Endothelial cell (in vitro differentiated cells): ENCODE data around the gene SKOR2. TPM values are rescaled to one million over a fixed set of nuclear protein-coding genes. Genes with fewer than 3 reads are reported as not detected.

Experiments used
- DNase-seq: peaks from one replicate; pipeline ENCODE4 v3.0.0; 2021; ENCODE audit warnings: low spot score
- H3K27ac Mint-ChIP-seq: one replicate; pipeline ENCODE4 v1.8.0; 2021; ENCODE audit warnings: mixed read lengths, inconsistent platforms; ENCODE audit not compliant: unreplicated experiment
- H3K27me3 Mint-ChIP-seq: one replicate; pipeline ENCODE4 v1.8.0; 2021; ENCODE audit warnings: mild to moderate bottlenecking, moderate library complexity, mixed read lengths, inconsistent platforms; ENCODE audit not compliant: unreplicated experiment
- H3K36me3 Mint-ChIP-seq: one replicate; pipeline ENCODE4 v1.8.0; 2021; ENCODE audit warnings: mild to moderate bottlenecking, low read depth, mixed read lengths, inconsistent platforms; ENCODE audit not compliant: unreplicated experiment
- H3K4me1 Mint-ChIP-seq: one replicate; pipeline ENCODE4 v1.8.0; 2021; ENCODE audit warnings: mild to moderate bottlenecking, mixed read lengths, inconsistent platforms; ENCODE audit not compliant: unreplicated experiment
- H3K4me3 Mint-ChIP-seq: one replicate; pipeline ENCODE4 v1.8.0; 2021; ENCODE audit warnings: mild to moderate bottlenecking, mixed read lengths, inconsistent platforms; ENCODE audit not compliant: unreplicated experiment
- H3K9me3 Mint-ChIP-seq: one replicate; pipeline ENCODE4 v1.8.0; 2021; ENCODE audit warnings: mixed read lengths, inconsistent platforms; ENCODE audit not compliant: unreplicated experiment
- long read RNA-seq: library from polyadenylated mRNA; unstranded; transcript quantifications from one replicate; pipeline ENCODE4 v2.0.0, GENCODE V29; 2020; ENCODE audit not compliant: unreplicated experiment
- total RNA-seq: library from RNA; stranded (reverse); fragmentation: NEBNext Ultra II Directional; extraction: Animal tissue kit (Norgen Biotek cat#: 25700); gene quantifications from one replicate; pipeline ENCODE4 v1.2.1, GENCODE V29; 2021; ENCODE audit not compliant: unreplicated experiment
- TF ChIP-seq, protein P1 (sequence below): fragments of 200-600 bp; sonication (generic); IDR thresholded peaks from one replicate; pipeline ENCODE4 v1.5.0; 2021; ENCODE audit warnings: antibody characterized with exemption; ENCODE audit not compliant: unreplicated experiment

SKOR2 gene
- total RNA-seq: 0.38 TPM
- long read RNA-seq: 0 reads

- TF ChIP-seq, protein P1, sequence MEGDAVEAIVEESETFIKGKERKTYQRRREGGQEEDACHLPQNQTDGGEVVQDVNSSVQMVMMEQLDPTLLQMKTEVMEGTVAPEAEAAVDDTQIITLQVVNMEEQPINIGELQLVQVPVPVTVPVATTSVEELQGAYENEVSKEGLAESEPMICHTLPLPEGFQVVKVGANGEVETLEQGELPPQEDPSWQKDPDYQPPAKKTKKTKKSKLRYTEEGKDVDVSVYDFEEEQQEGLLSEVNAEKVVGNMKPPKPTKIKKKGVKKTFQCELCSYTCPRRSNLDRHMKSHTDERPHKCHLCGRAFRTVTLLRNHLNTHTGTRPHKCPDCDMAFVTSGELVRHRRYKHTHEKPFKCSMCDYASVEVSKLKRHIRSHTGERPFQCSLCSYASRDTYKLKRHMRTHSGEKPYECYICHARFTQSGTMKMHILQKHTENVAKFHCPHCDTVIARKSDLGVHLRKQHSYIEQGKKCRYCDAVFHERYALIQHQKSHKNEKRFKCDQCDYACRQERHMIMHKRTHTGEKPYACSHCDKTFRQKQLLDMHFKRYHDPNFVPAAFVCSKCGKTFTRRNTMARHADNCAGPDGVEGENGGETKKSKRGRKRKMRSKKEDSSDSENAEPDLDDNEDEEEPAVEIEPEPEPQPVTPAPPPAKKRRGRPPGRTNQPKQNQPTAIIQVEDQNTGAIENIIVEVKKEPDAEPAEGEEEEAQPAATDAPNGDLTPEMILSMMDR: no peak
- no peak for DNase-seq
- H3K4me3 Mint-ChIP-seq: no peak within 1 kb of the TSS
- H3K27me3 Mint-ChIP-seq: peaks cover 35% of the 10 kb centered on the region
- no peaks in the 10 kb centered on the region for H3K36me3 Mint-ChIP-seq
- peaks cover 3% of the 10 kb centered on the region for H3K4me1 Mint-ChIP-seq
- H3K9me3 Mint-ChIP-seq: no peaks in the 10 kb centered on the region
- no peak within 1 kb of the TSS for H3K27ac Mint-ChIP-seq
Observed at GRCh38 chr18:47251289-47252120, at the start of gene SKOR2. Gene SKOR2 (minus strand): TSS chr18:47251660. CDS start chr18:47249183, 2,477 bp downstream.

DNA sequence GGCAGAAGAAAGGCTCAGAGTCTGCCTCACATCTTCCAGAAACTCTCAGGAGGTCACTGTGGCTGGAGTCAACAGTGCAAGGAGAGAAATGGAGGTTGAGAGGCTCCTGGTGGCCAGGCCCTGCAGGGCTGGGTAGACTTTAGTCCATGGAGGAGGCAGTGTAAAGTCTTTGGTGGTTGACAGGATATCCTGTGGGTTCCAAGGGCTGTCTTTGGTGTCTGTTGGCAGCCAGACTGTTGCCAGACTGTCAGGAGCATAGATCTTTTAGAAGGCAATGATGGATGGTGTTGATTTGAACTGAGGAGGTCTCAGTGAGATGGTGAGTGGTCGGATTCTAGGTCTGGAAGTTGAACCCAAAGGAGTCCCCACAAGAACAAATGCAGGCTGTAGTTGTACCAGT lies 45.0 kb upstream of the SKOR2 start:
- Mint-ChIP-seq H3K4me1 (no peaks in the 10 kb centered on the region), H3K27ac (no peak overlapping the region), H3K36me3 (no peaks in the 10 kb centered on the region), H3K9me3 (no peaks in the 10 kb centered on the region), H3K4me3 (no peak overlapping the region), H3K27me3 (no peaks in the 10 kb centered on the region)
- TF ChIP-seq, protein P1: no peak
- no peak for DNase-seq

- no peaks in the 10 kb centered on the region for H3K9me3 Mint-ChIP-seq
- H3K36me3 Mint-ChIP-seq: no peaks in the 10 kb centered on the region
- no peak overlapping the region for H3K27ac Mint-ChIP-seq
- no peaks in the 10 kb centered on the region for H3K27me3 Mint-ChIP-seq
- H3K4me1 Mint-ChIP-seq: no peaks in the 10 kb centered on the region
- no peak for DNase-seq
- TF ChIP-seq, protein P1: no peak
- H3K4me3 Mint-ChIP-seq: no peak overlapping the region
Observed at GRCh38 chr18:47294801-47295200, 43.3 kb upstream of the SKOR2 start.

- no peak for DNase-seq
- no peaks in the 10 kb centered on the region for H3K27me3 Mint-ChIP-seq
- H3K4me1 Mint-ChIP-seq: peaks cover 13% of the 10 kb centered on the region
- TF ChIP-seq, protein P1: no peak
- H3K36me3 Mint-ChIP-seq: no peaks in the 10 kb centered on the region
- no peaks in the 10 kb centered on the region for H3K9me3 Mint-ChIP-seq
- H3K4me3 Mint-ChIP-seq: no peak overlapping the region
- H3K27ac Mint-ChIP-seq: no peak overlapping the region
Observed at GRCh38 chr18:47288741-47289140, 37.3 kb upstream of the SKOR2 start.

GRCh38 chr18:47287911-47288585 lies 36.6 kb upstream of the SKOR2 start:
- TF ChIP-seq, protein P1: no peak
- H3K4me3 Mint-ChIP-seq: no peak overlapping the region
- peaks cover 13% of the 10 kb centered on the region for H3K4me1 Mint-ChIP-seq
- DNase-seq: no peak
- no peaks in the 10 kb centered on the region for H3K36me3 Mint-ChIP-seq
- H3K9me3 Mint-ChIP-seq: no peaks in the 10 kb centered on the region
- H3K27ac Mint-ChIP-seq: no peak overlapping the region
- H3K27me3 Mint-ChIP-seq: no peaks in the 10 kb centered on the region
